GM23248 (cell line): ENCODE results near the gene OSBPL6.

Experiments used
- EZH2 ChIP-seq: fragments of 200-600 bp; sonication (generic); IDR thresholded peaks from 2 replicates; pipeline ENCODE4 v1.6.1; 2018; ENCODE audit warnings: antibody characterized with exemption, mild to moderate bottlenecking; ENCODE audit not compliant: insufficient read depth, poor library complexity, severe bottlenecking
- EZH2phosphoT487 ChIP-seq: fragments of 200-600 bp; sonication (generic); IDR thresholded peaks from 2 replicates; pipeline ENCODE4 v1.6.1; 2018; ENCODE audit warnings: antibody characterized with exemption, moderate library complexity, mild to moderate bottlenecking, low read depth; ENCODE audit not compliant: insufficient read depth

GRCh38 chr2:178205853-178206521 lies 11.7 kb downstream of the OSBPL6 start:
- no peak for TF ChIP-seq EZH2phosphoT487
- TF ChIP-seq EZH2: no peak
